GM12872 (cell line): Measurements from ENCODE around the gene SEC14L1.

Source experiments
- TF ChIP-seq, protein P1 (sequence below): IDR thresholded peaks from 3 replicates; pipeline ENCODE4 v1.5.1; 2011; ENCODE audit warnings: low read depth, mild to moderate bottlenecking, low read length, moderate library complexity; ENCODE audit not compliant: insufficient read depth

Gene SEC14L1

DNA sequence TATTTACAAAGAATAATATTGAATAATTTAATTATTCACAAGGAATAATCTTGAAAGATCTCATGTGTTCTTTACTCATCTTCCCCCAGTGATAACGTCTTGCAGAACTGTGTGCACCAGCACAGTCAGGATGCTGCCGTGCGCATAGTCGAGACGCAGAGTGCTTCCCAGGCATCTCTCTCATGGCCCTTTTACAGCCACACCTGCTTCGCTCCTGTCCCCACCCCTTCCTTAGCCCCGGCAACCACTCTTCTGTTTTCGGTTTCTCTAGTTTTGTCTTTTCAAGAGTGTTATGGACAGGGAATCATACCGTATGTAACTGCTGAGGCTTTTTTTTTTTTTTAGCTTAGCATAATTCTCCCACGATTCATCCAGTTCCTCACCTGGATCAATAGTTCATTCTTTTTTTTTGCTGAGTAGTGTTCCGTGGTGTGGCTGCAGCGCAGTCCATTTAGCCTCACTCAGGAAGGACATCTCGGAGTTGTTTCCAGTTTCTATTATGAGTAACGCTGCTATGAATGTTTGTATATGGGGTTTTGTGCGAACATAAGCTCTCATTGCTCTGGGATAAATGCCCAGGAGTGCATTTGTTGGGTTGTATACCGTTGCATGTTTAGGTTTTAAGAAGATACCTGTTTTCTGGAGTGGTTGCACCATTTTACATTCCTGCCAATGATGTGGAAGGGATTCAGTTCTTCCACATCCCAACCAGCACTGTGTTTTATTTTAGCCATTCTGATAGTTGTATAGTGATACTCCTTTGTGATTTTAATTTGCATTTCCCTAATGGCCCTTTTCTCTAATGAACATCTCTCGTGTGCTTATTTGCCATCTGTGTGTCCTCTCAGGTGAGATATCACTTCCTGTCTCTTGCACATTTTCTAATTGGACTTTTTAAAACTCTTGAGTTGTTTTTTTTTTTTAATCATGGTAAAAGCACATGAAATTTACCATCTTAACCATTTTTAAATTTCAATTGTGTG is 47.6 kb downstream of the SEC14L1 start:
- TF ChIP-seq, protein P1, sequence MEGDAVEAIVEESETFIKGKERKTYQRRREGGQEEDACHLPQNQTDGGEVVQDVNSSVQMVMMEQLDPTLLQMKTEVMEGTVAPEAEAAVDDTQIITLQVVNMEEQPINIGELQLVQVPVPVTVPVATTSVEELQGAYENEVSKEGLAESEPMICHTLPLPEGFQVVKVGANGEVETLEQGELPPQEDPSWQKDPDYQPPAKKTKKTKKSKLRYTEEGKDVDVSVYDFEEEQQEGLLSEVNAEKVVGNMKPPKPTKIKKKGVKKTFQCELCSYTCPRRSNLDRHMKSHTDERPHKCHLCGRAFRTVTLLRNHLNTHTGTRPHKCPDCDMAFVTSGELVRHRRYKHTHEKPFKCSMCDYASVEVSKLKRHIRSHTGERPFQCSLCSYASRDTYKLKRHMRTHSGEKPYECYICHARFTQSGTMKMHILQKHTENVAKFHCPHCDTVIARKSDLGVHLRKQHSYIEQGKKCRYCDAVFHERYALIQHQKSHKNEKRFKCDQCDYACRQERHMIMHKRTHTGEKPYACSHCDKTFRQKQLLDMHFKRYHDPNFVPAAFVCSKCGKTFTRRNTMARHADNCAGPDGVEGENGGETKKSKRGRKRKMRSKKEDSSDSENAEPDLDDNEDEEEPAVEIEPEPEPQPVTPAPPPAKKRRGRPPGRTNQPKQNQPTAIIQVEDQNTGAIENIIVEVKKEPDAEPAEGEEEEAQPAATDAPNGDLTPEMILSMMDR = no peak

DNA sequence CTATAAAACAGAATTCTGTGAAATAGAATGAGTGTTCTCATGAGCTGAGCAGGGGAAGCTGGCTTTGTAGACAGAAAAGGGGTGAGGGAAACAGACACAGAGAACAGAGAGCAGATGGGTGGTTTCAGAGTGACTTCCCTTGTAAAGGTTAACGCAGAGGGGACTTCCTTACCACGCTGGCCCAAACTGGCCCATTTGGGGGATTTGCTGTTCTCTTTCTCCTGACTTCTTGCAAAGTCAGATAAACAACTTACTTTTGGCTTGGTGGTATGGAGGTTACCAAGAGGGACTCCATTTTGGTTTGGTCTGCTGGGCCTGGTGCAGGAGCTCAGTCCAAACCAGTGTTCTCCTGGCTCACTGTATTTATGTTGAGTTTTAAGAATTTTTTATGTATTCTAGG is 48.4 kb downstream of the SEC14L1 start:
- TF ChIP-seq, protein P1 = no peak

DNA sequence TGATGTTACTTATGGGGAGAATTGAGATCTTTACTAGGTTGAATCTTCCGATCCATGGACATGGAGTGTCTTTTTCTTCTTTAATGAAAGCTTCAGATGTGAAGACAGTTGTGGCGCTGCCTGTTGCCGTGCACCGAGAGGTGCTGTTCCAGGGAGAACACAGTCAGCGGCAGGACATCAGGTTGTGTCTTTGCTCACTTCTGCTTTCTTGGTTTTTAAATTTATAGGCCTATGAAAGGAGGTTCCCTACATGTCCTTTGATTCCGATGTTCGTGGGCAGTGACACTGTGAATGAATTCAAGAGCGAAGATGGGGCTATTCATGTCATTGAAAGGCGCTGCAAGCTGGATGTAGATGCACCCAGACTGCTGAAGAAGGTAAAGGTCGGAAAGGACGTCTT is 49.8 kb downstream of the SEC14L1 start:
- TF ChIP-seq, protein P1 = no peak

DNA sequence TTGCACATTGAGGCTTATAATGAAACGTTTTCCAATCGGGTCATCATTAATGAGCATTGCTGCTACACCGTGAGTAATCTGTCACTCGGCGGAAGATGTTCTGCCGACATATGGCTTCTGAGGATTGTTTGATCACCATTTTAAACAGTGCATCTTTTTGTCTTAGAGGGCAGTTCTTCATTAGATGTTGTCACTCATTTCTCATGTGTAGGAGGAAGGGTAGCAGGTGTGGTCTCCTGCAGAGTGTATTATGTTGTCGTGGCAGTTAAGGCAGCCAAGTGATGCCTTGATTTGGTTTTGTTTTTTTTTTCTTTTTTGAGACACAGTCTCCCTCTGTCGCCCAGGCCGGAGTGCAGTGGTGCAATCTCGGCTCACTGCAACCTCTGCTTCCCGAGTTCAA is 50.5 kb downstream of the SEC14L1 start:
- TF ChIP-seq, protein P1 = no peak

DNA sequence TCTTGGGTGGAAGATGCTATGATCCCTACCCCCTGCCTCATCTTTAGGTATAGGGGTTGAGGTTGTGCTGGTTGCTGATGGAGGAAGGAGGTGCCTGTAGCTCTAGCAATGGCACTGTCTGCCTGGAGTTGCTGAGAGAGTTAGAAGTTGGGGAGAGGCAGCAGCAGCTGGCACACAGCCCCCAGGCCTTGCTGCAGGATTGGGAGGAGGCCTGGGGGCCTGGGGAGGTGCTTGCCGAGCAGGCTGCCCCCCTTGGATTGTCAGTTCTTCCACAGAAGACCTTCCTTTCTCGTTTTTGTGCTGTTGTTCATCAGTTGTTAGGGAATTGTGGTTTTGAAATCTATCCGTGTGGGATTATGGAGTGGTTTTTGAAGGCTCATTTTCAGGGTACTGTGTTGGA is 52.9 kb downstream of the SEC14L1 start:
- TF ChIP-seq, protein P1 = no peak

DNA sequence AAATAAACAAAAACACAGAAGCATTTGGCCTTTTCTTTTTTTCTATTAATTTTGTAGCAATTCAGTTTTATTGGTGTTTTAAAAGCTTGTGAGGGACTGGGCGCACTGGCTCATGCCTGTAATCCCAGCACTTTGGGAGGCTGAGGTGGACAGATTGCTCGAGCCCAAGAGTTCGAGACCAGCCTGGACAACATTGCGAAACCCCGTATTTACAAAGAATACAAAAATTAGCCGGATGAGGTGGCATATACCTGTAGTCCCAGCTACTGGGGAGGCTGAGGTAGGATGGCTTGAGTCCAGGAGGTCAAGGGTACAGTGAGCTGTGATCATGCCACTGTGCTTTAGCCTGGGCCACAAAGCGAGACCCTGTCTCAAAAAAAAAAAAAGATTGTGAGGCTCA is 53.4 kb downstream of the SEC14L1 start:
- TF ChIP-seq, protein P1 = no peak

DNA sequence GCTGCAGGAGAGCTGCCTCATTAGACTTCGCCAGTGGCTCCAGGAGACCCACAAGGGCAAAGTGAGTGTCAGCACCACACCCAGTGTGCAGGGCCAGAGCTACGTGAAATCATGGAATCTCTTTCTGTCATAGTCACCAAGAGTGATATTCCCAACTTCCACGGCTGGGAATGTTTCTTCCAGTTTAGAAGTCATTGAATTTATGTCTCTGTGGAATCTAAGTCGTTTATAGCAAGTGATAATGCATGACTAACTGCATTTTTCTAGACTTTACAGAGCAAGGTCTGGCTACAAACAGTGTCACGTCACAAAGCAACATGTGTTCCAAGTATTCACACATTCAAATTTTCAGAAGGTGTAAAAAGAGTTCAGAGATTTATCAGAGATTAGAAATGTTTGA is 55.5 kb downstream of the SEC14L1 start:
- TF ChIP-seq, protein P1 = no peak
